ENCODE measurements around the gene MCM3. TPM values are rescaled to one million over a fixed set of nuclear protein-coding genes. Genes with fewer than 3 reads are reported as not detected.

Gene MCM3
- total RNA-seq, 2 donors from 2014 or later = 141 to 247 TPM

DNA sequence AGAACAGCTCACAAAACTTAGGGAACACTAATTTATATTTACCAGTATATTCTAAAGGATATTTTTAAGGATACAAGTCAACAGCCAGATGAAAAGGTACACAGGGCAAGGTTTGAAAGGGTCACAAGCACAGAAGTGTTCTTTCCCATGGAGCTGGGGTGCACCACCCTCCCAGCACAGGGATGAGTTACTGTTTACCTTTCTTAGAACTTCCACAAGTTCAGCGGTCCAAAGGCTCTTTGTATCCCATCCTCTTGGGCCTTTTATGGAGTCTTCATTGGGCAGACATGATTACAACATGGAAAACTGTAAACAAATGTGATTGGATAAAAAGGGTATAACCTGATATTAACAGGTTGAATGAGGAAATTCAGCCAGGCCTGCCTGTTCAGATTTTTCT, 39.1 kb downstream of the MCM3 start:
- Mint-ChIP-seq H3K27ac (no peak overlapping the region), H3K4me3 (no peak overlapping the region), H3K27me3 (peaks cover 18% of the 10 kb centered on the region), H3K4me1 (peaks cover 12% of the 10 kb centered on the region), H3K36me3 (ENCODE audit: low read depth) (no peaks in the 10 kb centered on the region), H3K9me3 (no peaks in the 10 kb centered on the region)
- no peak for ATAC-seq (replicated peaks)

GRCh38 chr6:52244400-52244799, 40.1 kb downstream of the MCM3 start, which contains the start of gene IL17F:
IL17F (minus strand) TSS chr6:52244500; CDS start chr6:52244429, 71 bp downstream.
- ATAC-seq (replicated peaks) = peak; percentile 31
- Mint-ChIP-seq H3K27ac (no peak within 1 kb of the TSS), H3K36me3 (ENCODE audit: low read depth) (no peaks in the 10 kb centered on the region), H3K9me3 (no peaks in the 10 kb centered on the region), H3K27me3 (peaks cover 15% of the 10 kb centered on the region), H3K4me3 (peak within 1 kb of the TSS; percentile 15), H3K4me1 (peaks cover 9% of the 10 kb centered on the region)

DNA sequence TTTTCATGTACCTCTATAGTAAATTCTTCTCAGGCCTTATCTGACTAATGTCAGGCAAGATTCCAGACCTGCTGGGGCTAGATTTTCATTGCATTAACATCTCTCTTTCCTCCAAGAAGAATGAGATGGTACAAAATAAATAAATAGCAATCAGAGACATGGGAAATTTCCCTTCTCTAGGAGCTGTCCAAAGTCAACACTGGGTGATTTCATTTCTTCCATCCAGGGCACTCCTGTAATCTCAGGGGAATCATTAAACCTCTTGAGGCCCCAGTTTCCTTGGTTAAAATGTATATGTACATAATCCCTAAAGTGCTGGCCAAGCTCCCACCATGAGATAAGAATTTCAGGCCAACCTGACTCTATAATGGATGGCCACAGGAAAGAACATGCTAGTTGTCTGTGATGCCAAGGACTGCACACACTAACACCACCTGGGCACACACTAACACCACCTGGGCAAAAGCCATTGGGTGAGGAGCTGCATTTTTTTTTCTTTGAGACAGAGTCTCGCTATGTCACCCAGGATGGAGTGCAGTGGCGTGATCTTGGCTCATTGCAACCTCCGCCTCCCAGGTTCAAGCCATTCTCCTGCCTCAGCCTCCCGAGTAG, 41.2 kb downstream of the MCM3 start:
- peaks cover 5% of the 10 kb centered on the region for H3K27me3 Mint-ChIP-seq
- H3K4me3 Mint-ChIP-seq = no peak overlapping the region
- H3K9me3 Mint-ChIP-seq = no peaks in the 10 kb centered on the region
- no peak overlapping the region for H3K27ac Mint-ChIP-seq
- no peaks in the 10 kb centered on the region for H3K36me3 Mint-ChIP-seq (ENCODE audit: low read depth)
- ATAC-seq (replicated peaks) = no peak
- peaks cover 5% of the 10 kb centered on the region for H3K4me1 Mint-ChIP-seq

- Mint-ChIP-seq H3K4me1 (peaks cover 4% of the 10 kb centered on the region), H3K27me3 (peaks cover 12% of the 10 kb centered on the region), H3K9me3 (no peaks in the 10 kb centered on the region), H3K36me3 (ENCODE audit: low read depth) (no peaks in the 10 kb centered on the region), H3K27ac (no peak overlapping the region), H3K4me3 (no peak overlapping the region)
- ATAC-seq (replicated peaks) = no peak
These were observed 42.7 kb downstream of the MCM3 start for GRCh38 chr6:52241819-52242218.

DNA sequence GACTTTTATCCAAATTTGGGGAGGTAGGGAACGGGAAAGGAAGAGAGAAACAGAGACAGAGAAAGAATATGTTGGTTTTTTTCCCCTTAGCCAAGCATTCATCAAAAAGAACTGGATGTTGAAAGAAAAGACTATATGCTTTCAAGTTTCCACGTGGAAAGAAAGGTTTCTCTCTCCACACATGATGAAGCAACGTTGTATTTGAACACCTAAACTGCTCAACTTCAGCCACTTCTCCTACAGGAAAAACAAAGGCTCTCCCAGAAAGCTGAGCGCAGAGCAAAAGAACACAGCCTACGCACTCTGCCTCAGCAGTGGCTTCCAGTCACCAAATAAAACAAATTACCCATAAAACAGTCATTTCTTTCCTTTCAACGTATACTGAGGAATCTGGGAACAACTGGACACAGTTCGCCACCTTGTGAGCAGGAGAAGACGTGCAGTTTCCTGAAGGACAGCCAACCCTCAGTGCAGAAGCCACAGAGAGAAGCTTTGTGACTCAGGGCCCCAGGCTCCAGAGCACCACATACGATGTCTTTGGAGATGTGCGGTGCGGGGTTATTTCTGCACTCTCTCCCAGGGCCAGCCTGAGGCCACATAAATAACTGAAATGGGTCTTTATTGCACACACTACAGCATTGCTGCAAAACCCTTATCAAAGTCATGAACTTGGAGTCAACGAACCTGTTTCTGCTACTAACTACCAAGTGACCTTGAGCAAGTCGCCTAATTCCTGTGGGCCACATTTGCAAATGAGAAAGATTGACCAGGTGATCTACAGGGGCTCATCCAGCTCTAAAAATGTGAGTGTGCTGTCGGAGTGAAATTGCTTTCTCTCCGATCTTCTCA, 50.3 kb downstream of the MCM3 start:
- Mint-ChIP-seq H3K27me3 (peaks cover 22% of the 10 kb centered on the region), H3K36me3 (ENCODE audit: low read depth) (no peaks in the 10 kb centered on the region)

DNA sequence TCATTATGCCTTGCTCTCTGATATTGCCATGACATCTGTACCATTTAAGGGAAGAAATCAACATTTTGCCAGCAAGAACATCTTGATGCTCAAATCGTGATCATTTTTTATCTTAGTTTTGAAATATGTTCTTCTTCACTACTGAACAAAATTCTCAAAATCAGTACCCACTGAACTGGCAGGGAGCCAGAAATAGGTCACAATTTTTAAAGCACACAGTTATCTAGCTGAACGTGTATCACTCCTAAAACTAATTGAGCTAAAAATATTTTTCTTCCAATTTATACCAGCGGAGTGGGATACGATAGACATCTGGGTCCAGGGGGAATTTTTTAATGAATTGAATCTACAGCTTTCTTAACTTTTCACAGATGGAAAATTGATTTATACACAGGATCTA, 51.5 kb downstream of the MCM3 start:
- Mint-ChIP-seq H3K27me3 (peaks cover 19% of the 10 kb centered on the region), H3K36me3 (ENCODE audit: low read depth) (no peaks in the 10 kb centered on the region), H3K27ac (no peak overlapping the region), H3K9me3 (no peaks in the 10 kb centered on the region), H3K4me1 (peaks cover 8% of the 10 kb centered on the region), H3K4me3 (no peak overlapping the region)
- ATAC-seq (replicated peaks) = no peak

More for the DNA sequence above, 50.3 kb downstream of the MCM3 start:
- Mint-ChIP-seq H3K4me1 (peaks cover 5% of the 10 kb centered on the region), H3K9me3 (no peaks in the 10 kb centered on the region), H3K27ac (no peak overlapping the region), H3K4me3 (peak overlapping the region; percentile 7)
- ATAC-seq (replicated peaks) = peak; percentile 85

GRCh38 chr6:52231406-52232127, 53.0 kb downstream of the MCM3 start:
- peaks cover 13% of the 10 kb centered on the region for H3K27me3 Mint-ChIP-seq
- peaks cover 19% of the 10 kb centered on the region for H3K4me1 Mint-ChIP-seq
- H3K9me3 Mint-ChIP-seq = no peaks in the 10 kb centered on the region
- H3K4me3 Mint-ChIP-seq = no peak overlapping the region
- no peaks in the 10 kb centered on the region for H3K36me3 Mint-ChIP-seq (ENCODE audit: low read depth)
- no peak overlapping the region for H3K27ac Mint-ChIP-seq
- ATAC-seq (replicated peaks) = peak; percentile 63

DNA sequence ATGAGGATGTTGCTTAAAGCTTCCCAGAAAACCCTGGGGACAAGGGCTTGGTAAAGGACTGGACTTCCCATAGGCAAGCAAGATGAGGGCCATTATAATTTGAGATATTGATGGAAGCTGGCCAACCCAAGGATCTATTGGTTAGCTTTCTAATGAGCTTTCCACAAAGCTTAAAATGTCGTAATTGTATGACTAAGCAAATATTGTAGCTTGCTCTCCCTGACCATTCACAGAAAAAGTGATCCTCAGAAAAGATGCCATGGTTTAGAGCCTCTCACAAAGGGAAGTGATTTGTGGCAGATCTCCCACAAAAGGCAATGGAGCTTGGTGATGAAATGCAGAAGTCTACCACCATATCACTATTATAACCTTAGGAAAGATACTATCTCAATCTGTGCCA, 53.9 kb downstream of the MCM3 start:
- Mint-ChIP-seq H3K27me3 (peaks cover 6% of the 10 kb centered on the region), H3K4me3 (no peak overlapping the region), H3K27ac (no peak overlapping the region), H3K9me3 (no peaks in the 10 kb centered on the region), H3K36me3 (ENCODE audit: low read depth) (no peaks in the 10 kb centered on the region), H3K4me1 (peaks cover 19% of the 10 kb centered on the region)
- no peak for ATAC-seq (replicated peaks)

GRCh38 chr6:52227495-52227894, 57.0 kb downstream of the MCM3 start:
- Mint-ChIP-seq H3K27me3 (peaks cover 25% of the 10 kb centered on the region), H3K27ac (peak overlapping the region; percentile 5), H3K4me1 (peaks cover 19% of the 10 kb centered on the region), H3K9me3 (no peaks in the 10 kb centered on the region), H3K36me3 (ENCODE audit: low read depth) (no peaks in the 10 kb centered on the region), H3K4me3 (peak overlapping the region; percentile 42)
- ATAC-seq (replicated peaks) = peak; percentile 91

- Mint-ChIP-seq H3K36me3 (ENCODE audit: low read depth) (no peaks in the 10 kb centered on the region), H3K4me3 (peak overlapping the region; percentile 9), H3K4me1 (peaks cover 8% of the 10 kb centered on the region), H3K9me3 (no peaks in the 10 kb centered on the region), H3K27ac (peak overlapping the region; percentile 8), H3K27me3 (peaks cover 25% of the 10 kb centered on the region)
- peak; percentile 98 for ATAC-seq (replicated peaks)
These were observed 63.2 kb downstream of the MCM3 start for GRCh38 chr6:52221302-52221701.

- no peak for ATAC-seq (replicated peaks)
- no peak overlapping the region for H3K4me3 Mint-ChIP-seq
- peaks cover 8% of the 10 kb centered on the region for H3K4me1 Mint-ChIP-seq
- no peak overlapping the region for H3K27ac Mint-ChIP-seq
- no peaks in the 10 kb centered on the region for H3K36me3 Mint-ChIP-seq (ENCODE audit: low read depth)
- H3K27me3 Mint-ChIP-seq = peaks cover 3% of the 10 kb centered on the region
- H3K9me3 Mint-ChIP-seq = no peaks in the 10 kb centered on the region
These were observed 66.8 kb downstream of the MCM3 start for GRCh38 chr6:52217761-52218160.

- ATAC-seq (replicated peaks) = no peak
- Mint-ChIP-seq H3K27ac (no peak overlapping the region), H3K9me3 (no peaks in the 10 kb centered on the region), H3K27me3 (peaks cover 4% of the 10 kb centered on the region), H3K36me3 (ENCODE audit: low read depth) (no peaks in the 10 kb centered on the region), H3K4me3 (no peak overlapping the region), H3K4me1 (peaks cover 8% of the 10 kb centered on the region)
These were observed 67.5 kb downstream of the MCM3 start for GRCh38 chr6:52216932-52217575.

- Mint-ChIP-seq H3K9me3 (no peaks in the 10 kb centered on the region), H3K27me3 (peaks cover 4% of the 10 kb centered on the region), H3K27ac (no peak overlapping the region), H3K4me3 (no peak overlapping the region), H3K4me1 (no peaks in the 10 kb centered on the region), H3K36me3 (ENCODE audit: low read depth) (no peaks in the 10 kb centered on the region)
- ATAC-seq (replicated peaks) = no peak
These were observed 68.8 kb downstream of the MCM3 start for GRCh38 chr6:52215787-52216186.
